Activated CD8-positive, alpha-beta memory T cell treated with anti-CD3 and anti-CD28 coated beads, Interleukin-2, amount 50 U/mL, for 4 hours (primary cell): ENCODE results near the gene ZBTB20.

ENCODE experiments used
- DNase-seq: peaks from one replicate; pipeline ENCODE4 v3.0.0-alpha.2; 2020

The ZBTB20 gene

DNA sequence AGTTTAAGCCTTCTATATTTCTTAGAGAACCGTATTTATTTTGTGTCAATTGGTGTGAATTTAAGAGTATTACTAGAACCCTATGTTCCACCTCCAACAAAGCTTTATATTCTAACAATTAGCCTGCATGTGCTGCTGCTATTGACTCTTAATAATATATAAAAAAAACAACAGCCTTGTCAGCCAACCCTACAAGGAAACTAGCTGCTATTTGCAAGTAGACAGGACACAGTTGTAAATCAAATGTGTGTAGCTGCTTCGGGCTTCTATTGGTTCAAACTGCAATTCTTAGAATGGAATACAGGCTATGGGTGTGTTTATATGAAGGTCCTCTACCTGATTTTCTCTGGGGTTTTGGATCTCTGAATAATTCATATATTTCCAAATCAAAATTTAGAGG is 60.7 kb downstream of the ZBTB20 start:
- no peak for DNase-seq

DNA sequence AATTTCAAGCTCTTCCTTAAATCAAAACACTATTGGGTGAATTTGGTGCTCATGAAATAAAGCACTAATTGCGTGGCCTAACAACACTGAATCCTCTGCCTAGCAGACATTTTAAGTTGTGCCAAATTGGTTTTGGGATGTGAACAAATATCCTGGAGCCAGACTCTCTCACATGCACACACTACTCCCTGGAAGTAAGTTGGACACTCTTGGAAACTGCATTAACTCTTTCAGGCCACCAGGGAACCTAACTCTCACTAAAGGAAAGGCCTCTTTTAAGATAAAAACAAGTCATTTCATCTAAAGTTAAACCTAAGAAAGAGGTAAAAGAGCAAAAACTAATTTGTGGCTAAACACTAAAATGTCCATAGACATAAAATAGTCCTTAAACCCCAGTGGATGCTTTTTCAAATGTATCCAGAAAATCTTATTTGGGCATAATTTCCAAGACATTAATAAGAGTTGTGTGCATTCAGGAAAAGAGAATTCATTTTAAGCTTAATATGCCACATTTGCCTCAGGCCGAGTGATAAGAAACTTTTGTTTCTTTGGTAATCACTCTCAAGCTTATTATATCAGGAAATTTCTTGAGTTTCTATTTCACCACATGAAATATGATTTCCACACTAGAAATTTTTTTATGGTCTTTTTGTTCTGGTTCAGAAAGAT is 61.8 kb downstream of the ZBTB20 start:
- no peak for DNase-seq

DNA sequence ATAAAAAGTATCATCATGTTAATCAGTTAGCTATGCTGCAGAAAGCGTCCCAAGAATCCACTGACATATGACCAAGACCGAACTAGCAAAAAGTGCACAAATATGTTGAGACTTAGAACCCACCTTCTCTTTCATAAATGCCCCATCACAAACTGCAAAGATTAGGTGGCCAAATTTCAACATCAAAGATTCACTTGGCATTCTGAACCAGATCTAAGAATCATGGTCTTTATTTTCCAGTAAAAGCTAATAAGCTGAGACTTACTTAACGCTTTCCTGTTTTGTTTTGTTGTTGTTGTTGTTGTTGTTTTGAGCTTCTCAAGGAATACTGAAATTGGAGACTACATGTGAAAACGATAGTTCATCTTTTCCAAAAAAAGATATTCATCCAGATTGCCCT is 62.4 kb downstream of the ZBTB20 start:
- no peak for DNase-seq

DNA sequence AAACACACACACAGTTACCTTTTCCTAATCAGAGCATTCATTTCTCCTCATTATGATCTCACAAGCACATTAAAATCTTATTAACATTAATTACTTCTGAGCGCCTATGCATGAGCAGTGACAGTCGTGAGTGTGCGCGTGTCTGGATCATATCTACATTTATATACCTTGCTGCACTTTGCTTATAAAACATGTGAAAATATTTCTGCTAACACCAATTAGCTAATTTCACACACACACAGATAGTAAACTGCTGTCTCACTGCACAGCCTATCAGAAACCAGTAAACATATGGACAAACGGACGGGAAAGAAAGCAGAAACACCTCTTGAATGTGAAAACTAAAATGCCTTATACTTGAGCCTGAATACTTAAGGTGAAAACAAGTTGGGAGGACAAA is 64.8 kb downstream of the ZBTB20 start:
- DNase-seq: no peak

DNA sequence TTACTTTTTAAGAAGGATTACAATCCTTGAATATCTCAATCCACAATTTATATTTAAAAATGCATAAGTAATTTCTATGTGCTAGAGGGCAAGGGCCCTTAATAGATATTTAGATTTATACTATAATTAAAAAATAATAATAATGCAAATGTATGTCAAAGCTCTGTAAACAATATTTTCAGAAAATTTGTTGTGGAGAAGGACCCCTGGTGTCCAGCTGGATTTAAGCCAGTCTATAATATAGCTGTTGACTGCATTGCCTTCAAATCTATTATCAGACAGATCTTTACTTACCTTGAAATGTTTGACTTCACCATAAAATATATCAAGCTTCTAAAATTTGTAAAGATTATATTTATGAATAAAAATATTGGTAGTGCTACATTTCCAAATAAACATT is 65.6 kb downstream of the ZBTB20 start:
- DNase-seq: no peak

DNA sequence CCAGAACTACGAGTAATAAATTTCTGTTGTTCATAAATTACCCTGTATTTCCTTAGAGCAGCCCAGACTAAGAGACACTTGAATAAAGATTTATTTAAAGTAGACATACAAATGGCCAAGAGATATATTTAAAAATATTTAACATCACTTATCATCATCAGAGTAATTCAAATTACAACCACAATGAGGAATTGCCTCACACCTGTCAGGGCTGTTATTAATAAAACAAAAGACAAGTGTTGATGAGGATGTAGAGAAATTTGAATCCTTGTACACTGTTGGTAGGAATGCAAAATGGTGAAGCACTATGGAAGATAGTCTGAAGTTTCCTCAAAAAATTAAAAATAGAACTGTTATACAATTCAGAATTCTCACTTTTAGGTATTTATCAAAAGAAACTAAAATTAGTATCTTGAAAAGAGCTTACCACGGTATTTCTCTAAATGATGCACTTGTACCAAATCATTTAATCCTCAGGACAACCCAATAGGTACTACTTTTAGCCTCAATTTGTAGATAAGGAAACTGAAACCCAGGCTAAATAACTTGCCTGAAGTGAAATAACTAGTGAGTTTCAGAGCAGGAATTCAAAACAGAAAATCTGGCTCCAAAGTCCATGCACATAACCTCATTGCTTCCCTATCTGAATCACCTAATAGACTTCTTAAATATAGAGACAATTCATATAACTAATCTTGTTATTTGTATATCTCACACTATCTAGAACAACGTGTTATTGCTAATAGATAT is 69.4 kb downstream of the ZBTB20 start:
- DNase-seq: no peak

DNA sequence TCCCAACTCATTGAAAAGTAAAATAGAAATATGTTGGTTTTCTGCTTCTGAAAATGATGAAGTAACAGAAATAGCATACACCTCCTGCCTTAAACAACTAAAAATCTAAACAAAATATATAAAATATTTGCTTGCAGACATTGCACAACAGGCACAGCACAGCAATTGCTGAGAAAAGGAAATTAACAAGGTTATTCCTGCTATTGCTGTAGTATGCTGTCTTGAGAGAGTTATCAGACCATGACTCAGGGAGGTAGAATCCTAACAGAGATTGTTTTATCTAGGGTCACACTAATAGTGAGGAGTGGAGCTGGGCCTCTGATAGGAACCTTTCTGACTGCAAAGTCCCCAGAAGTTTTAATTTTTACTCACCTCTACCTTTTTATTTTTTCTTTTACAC is 72.6 kb downstream of the ZBTB20 start:
- no peak for DNase-seq

DNA sequence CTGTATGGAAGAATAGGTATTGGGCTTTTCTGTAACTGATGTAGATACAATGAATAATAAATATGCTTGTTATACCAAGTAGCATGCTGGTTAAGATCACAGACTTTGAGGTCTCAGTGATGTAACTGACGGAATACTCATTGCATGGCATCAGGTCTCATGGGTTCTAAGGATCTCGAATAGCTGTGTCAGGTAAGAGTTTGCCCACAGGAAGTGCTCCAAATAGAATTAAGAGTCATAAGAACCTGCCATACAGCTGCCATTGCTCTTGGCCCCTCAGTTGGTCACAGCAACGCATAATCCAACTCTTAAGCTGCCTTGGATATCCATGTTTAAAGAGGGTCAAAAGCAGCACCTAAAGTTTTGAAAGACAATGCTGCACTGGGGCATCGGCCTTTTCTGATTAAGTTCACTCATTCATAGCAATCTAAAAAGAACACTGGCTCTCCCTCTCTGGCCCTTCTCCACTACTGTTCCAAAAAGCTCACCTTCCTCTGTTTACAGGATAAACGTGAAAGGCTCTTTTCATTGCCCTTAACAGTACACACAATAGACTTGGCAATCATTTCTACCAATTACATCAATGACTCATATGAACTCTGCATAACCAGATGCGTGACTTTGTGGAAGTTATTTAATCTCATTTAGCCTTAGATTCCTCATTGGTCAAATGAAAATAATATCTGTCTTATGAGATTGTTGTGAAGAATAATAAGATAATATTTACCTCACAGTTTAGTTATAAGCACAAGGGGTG is 74.6 kb downstream of the ZBTB20 start:
- DNase-seq: no peak

DNA sequence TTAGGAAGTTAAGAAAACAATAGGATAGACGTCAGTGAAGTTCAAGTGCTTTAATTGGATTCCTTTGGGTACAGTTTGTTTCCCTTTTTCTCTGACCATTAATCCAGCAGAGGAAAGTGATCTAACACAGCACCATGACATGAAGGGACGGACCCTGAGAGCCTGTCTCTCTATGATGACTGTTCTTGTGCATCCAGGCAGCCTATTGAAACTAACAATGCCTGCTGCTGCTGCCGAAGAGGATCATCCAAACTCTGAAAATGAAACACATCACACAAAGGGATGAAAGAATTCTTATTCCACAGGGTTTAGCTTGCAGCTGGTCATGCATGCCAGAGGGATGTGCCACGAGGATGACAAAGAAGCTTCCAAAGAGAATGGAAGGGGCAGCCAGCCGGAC is 75.5 kb downstream of the ZBTB20 start:
- no peak for DNase-seq

DNA sequence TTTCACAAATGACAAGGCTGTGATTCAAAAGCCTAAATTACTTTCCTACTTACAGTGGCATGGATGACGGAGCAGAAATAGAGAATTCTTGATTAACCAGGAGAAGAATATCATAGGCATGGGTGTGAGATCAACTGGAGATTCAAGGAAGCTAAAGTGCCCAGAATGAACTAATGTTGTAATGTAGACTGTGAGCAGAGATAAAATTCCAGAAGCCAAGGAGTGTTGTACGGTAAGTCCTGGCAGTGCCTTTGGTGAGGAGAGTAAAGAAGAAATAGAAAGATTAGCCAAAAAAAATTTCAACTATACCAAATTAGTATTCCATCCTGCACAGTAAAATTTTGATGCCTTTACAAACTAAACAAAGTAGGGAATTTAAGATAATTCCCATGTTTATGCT is 75.9 kb downstream of the ZBTB20 start:
- no peak for DNase-seq

DNA sequence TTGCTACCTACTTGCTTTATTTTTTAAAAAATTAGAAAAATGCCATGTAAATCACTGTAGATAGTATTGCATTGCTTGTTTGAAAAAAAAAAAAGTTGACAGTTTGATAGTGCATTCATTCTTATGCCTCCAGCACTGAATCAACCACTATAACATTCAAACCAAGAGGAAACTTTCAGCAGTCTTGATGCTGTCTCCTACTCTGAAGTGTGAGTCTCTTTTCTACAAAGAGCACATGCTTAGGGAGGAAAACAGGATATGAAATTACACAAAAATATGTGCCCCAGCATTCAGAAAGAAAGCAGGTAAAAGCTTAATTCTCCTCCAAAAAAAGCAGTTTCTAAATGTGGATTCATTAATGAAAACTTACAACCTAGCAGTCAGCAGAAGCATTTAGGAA is 78.3 kb downstream of the ZBTB20 start:
- DNase-seq: no peak

DNA sequence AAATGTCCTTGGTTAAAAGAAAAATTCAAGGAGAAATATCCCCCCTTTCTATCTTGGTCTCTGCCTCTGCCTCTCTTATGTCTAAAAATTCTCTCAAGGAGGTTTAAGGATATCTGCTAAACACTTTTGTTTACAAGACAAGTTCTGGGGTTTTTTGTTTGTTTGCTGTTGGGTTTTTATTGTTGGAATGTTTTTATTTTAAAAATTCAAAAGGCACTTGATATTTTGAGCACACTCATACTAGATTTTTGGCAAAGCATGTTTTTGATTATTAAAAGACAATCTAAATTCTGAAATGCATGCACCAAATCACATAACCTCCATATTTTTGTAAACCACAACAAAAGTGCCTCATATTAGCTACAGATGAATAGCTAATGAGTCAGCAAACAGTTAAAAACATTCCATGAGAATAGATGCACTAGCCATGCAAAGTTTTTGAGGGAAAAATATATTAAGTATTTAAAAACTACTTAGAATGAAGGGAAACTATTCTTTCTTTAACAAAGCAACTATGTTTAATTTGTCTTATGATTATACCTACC is 84.6 kb downstream of the ZBTB20 start:
- no peak for DNase-seq

DNA sequence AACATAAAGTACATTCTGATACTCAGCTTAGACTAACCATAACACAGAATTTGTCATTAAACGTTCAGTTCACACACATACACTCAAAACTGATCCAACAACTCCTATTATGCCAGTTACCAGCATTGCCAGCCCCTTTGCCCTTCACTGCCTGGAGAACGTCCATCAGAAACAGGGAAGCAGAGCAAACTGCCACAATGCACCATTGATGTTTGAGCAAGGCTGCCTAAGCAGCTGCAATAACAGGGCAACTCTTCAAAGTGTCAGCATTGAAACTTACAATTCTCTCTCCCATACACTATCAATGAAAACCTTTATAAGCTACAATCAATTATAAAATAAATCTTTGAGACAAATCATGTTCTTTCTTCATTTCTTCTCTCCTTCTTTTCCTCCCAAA is 85.1 kb downstream of the ZBTB20 start:
- DNase-seq: no peak

DNA sequence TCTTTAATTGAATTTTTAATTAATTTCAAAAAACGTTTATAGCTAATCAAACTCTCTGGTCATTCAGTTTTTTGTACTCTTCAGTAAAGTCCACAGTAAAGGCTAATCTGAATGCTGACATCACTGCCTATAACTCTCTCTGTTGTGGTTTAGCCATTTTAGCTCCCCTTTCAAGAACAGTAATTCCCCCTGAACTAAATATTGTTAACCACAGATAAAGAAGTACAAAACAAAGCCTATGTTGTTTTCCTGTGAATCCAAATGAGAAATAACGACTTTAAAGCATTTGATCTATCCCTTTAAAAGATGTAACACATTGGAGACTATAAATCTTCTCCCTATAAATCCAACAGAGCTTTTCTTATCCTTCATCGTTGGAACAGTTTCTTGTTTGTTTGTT is 94.2 kb downstream of the ZBTB20 start:
- no peak for DNase-seq

DNA sequence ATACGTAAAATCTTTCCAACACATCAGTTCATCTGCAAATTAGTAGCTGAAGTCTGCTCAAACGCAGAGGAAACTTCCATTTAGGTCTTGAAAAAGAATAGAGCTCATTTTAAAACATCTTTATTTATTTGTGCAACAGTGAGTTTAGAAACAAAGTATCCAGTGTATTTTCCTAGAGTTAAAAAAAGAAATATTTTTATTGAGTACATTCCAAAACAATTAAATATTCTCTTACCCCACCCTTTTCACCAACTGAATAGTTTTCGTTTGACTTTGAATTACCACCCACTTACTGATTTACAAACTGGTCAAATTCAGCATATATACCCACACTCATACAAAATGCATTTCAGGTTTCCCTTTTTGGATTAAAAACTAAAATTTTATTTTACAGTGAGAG is 104.7 kb downstream of the ZBTB20 start:
- no peak for DNase-seq

DNA sequence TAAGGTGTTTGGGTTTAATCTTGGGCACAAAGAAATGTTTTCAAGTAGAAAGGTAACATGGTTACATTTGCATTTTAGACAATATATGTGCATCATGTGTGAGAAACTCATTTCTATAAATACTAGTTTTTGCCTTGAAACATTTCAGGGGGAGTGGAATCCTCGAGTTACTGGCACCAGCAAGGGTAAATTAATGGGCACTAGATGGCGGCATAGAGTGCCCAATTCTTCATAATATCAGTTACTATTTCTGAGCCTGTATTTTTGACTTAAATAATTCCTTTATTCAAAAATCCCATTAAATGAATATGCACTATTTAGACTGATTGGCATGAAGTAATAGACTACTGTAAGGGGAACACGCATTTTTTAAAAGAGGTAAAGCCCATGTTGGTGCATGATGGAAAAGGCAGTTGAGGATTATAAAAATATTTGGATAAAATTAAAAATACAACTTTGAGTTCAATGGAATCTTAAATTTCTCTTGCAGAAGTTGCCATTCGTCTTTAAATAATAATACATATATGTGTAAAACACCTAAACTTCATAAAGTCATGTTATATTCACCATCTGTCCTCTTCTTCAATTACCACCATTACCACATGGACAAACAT is 106.3 kb downstream of the ZBTB20 start:
- DNase-seq: peak; percentile 32

DNA sequence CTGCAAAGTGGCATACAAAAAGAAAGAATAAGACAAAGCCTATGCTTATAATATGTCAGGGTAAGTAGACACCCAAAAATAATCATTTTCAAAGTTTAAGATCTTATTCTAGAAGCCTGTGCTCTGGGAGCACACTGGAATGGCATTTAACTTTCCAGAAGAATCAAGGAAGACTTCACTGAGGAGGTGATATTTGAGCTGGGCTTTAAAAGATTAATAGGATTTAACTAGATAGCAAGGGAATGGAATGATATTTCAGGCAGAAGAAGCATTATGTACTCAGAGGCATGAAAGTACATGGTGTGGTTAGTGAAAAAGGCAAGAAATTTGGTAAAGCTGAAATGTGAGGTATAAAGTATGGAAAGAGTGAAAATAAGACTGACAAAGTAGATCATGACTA is 106.8 kb downstream of the ZBTB20 start:
- DNase-seq: no peak

DNA sequence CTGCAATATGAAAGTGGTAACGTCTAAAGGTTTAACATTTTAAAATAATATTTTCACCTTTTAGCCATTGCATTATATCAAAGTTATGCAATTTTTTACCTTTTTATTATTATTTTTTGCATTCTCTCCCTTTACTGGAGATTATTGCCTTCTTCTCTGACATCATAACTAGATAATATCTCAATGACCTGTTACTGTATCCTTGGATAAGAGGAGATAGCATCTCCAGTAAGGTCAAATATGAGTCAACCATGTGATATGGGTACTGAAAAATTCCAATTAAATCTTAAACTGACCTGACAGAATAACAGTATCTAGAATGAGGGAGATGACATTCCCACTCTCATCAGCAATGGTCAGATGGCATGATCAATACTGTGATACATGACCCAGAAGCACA is 108.3 kb downstream of the ZBTB20 start:
- no peak for DNase-seq

DNA sequence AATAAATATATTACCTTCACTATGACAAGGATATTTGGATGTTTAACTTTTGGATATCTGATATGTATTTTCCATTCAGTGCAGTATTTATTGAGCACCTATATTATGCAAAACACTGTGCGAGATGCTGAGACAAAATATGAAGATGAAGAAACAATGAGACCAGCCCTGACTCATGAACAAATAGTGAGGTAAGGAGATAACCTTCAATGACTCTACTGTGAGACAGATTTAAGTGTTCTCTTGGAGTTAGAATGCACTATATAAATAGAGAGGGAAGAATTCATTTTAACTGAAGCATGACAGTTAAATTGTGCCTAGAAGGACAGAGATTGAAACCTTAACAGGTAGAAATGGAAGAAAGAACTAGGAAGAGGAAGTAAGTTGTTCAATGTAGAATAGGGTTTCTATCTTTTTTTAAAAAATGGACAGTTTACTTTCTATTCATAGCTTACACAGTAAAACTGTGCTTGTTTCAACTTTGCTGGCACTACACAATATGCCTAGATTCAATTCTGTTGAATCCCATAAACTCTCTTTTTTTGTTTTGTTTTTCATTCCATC is 124.2 kb downstream of the ZBTB20 start:
- DNase-seq: no peak

DNA sequence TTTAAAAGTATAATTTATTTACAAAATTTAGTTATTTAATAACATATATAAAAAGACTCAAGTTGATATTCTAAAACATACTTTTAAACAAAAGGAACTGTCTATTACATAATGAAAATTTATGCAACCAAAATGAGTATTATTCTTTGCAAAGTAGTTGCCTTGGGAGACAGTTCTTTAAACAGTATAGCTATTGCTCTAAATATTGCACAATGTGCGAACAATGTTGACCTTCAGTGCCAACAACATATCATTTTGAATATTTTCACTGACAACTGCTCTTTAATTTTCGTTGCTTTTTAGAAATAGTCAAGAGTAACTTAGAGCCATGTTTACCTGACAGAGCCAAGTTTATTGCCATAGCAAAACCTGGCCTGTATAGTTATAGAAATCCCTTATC is 124.9 kb downstream of the ZBTB20 start:
- no peak for DNase-seq

DNA sequence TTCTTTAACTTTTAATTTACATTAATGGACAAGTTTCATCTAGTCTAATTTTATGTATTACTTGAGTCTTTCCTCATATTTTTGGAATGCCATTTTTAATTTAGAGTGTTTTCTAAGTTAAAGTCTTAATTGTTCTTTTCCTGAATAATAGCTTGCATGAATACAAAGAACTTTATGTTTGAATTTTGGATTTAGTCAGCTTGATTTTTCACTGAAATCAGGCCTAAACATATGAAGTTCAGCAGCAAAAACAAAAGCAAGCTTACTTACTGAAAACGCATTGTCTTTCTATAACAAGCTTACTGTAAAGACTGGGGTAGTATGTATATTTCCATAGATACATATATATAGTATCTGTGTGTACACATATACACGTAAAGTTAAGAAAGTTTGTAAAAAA is 126.0 kb downstream of the ZBTB20 start:
- DNase-seq: no peak

DNA sequence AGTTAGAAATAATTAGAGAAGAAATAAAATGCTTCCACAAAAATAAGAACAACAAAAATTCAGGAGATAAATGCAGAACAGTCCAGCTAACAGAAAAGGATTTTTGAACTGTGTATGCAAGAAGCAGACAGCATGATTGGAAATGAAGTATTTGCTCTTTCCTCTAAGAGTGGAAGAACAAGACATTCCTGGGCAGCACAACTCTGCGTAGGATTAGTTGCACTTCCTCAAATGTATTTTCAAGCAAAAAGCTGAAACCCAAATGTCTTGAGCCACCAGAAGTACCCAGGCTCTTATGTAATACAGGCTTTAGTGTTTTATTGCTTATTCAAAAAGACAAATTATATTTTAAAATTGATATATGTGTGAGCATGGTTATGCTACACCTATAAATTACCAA is 127.2 kb downstream of the ZBTB20 start:
- no peak for DNase-seq

DNA sequence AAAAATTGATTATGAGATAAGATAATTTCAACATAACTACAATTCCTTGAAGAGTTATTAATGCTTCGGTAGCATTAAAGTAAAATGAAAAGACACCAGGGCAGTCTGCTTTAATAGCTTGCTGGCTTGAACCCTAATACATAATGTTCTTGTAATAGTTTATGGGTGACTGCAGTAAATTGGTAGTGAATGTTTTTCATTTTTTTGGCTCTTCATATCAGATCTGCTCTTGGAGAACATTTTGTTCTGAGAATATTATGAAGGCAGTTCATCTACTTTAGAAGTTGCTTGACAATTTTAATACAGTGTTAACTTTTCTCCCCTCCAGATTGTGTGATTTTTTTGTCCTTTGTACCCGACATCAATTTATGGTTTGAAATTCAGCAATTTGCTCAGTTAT is 128.4 kb downstream of the ZBTB20 start:
- DNase-seq: no peak
